HCT116 (cell line): ENCODE measurements around the gene PRR5L.

Experiments
- CBX3 ChIP-seq: IDR thresholded peaks from 2 replicates; pipeline ENCODE4 v1.6.1; 2012; ENCODE audit warnings: low read depth
- CTCF ChIP-seq, 3 experiments: fragments of 200-600 bp in 1 of 3; sonication (generic) in 1 of 3; IDR thresholded peaks in 2 of 3; conservative IDR thresholded peaks in 1 of 3; 2 replicates each; pipeline ENCODE4 v1.5.1; 2012 to 2017; ENCODE audit warnings: low read depth in 2 of 3, low read length in 2 of 3, antibody characterized with exemption in 1 of 3, borderline replicate concordance in 1 of 3, control low read depth in 1 of 3, mild to moderate bottlenecking in 1 of 3, mixed read lengths in 1 of 3, mixed run types in 1 of 3, moderate library complexity in 1 of 3; ENCODE audit not compliant: insufficient read depth in 1 of 3
- ELF1 ChIP-seq: IDR thresholded peaks from 2 replicates; pipeline ENCODE4 v1.6.1; 2012; ENCODE audit warnings: low read depth, borderline replicate concordance
- EZH2 ChIP-seq: fragments of 200-600 bp; sonication (generic); IDR thresholded peaks from 2 replicates; pipeline ENCODE4 v1.6.1; 2017; ENCODE audit warnings: antibody characterized with exemption, mixed run types
- JUND ChIP-seq: IDR thresholded peaks from 2 replicates; pipeline ENCODE4 v1.6.1; 2012
- POLR2A ChIP-seq: IDR thresholded peaks from 2 replicates; pipeline ENCODE4 v1.7.0; 2011; ENCODE audit warnings: borderline replicate concordance; ENCODE audit not compliant: insufficient read depth, insufficient read length; ENCODE audit errors: extremely low read depth
- POLR2AphosphoS5 ChIP-seq: IDR thresholded peaks from 2 replicates; pipeline ENCODE4 v1.6.1; 2011; ENCODE audit warnings: mild to moderate bottlenecking, low read depth, low read length, moderate library complexity
- SP1 ChIP-seq: IDR thresholded peaks from 2 replicates; pipeline ENCODE4 v1.6.1; 2012; ENCODE audit warnings: low read depth
- TCF7L2 ChIP-seq: IDR thresholded peaks from 2 replicates; pipeline ENCODE4 v1.7.0; 2011; ENCODE audit warnings: borderline replicate concordance, inconsistent platforms; ENCODE audit not compliant: insufficient read depth, insufficient read length; ENCODE audit errors: extremely low read depth
- TF ChIP-seq, protein P1 (sequence below): IDR thresholded peaks from 2 replicates; pipeline ENCODE4 v1.6.1; 2012
- TF ChIP-seq, protein P2 (sequence below): IDR thresholded peaks from 2 replicates; pipeline ENCODE4 v1.6.1; 2012; ENCODE audit warnings: low read depth
- TF ChIP-seq, protein P3 (sequence below): IDR thresholded peaks from 2 replicates; pipeline ENCODE4 v1.6.1; 2012

DNA sequence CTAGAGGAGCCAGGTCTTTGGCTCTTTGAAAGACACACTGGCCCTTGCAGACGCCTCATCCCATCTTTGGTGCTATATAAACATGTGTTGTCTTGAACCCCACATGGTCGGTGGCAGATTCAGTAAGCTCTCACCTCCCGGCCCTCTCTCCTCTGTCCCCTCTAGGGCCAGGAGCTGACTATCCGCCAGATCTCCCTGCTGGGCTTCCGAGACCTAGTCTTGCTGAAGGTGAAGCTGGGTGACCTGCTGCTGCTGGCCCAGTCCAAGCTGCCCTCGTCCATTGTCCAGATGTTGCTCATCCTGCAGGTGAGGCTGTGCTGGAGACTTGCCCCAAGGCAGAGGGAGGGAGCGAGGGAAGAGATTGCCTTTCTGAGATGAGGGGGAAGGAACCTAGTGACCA is 150.0 kb downstream of the PRR5L start:
- TF ChIP-seq ELF1 (no peak), CTCF (IDR thresholded peaks at IDR 0.05 in 2 of 3, conservative IDR thresholded peaks at IDR 0.05 in 1 of 3; ENCODE audit: borderline replicate concordance in 1 of 3, insufficient read depth in 1 of 3, low read depth in 2 of 3, low read length in 2 of 3) (no peak), POLR2A (no peak), POLR2AphosphoS5 (no peak), CBX3 (no peak), SP1 (no peak), JUND (no peak), EZH2 (no peak), TCF7L2 (no peak)
- TF ChIP-seq, protein P1, sequence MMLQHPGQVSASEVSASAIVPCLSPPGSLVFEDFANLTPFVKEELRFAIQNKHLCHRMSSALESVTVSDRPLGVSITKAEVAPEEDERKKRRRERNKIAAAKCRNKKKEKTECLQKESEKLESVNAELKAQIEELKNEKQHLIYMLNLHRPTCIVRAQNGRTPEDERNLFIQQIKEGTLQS: no peak
- TF ChIP-seq, protein P2, sequence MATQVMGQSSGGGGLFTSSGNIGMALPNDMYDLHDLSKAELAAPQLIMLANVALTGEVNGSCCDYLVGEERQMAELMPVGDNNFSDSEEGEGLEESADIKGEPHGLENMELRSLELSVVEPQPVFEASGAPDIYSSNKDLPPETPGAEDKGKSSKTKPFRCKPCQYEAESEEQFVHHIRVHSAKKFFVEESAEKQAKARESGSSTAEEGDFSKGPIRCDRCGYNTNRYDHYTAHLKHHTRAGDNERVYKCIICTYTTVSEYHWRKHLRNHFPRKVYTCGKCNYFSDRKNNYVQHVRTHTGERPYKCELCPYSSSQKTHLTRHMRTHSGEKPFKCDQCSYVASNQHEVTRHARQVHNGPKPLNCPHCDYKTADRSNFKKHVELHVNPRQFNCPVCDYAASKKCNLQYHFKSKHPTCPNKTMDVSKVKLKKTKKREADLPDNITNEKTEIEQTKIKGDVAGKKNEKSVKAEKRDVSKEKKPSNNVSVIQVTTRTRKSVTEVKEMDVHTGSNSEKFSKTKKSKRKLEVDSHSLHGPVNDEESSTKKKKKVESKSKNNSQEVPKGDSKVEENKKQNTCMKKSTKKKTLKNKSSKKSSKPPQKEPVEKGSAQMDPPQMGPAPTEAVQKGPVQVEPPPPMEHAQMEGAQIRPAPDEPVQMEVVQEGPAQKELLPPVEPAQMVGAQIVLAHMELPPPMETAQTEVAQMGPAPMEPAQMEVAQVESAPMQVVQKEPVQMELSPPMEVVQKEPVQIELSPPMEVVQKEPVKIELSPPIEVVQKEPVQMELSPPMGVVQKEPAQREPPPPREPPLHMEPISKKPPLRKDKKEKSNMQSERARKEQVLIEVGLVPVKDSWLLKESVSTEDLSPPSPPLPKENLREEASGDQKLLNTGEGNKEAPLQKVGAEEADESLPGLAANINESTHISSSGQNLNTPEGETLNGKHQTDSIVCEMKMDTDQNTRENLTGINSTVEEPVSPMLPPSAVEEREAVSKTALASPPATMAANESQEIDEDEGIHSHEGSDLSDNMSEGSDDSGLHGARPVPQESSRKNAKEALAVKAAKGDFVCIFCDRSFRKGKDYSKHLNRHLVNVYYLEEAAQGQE: no peak
- TF ChIP-seq, protein P3, sequence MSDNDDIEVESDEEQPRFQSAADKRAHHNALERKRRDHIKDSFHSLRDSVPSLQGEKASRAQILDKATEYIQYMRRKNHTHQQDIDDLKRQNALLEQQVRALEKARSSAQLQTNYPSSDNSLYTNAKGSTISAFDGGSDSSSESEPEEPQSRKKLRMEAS: no peak
